ENCODE data around the gene RBM5.

DNA sequence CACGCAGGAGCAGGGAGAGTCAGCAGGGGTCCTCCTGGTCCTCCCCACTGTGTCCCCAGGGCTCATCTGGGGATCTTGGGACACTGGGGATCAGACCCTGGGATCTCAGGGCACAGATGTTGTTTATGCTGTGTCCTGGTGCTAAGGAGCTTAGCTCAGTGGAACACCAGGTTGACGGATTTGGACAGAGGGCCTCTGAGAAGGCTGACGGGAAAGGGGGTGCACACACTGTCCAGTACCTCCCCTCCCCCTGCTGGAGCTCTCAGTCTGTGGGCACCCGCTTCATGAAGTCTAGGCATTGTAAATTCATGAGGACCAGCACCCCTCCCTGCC is 44.5 kb downstream of the RBM5 start:
- no peak for TF ChIP-seq NRF1 (IDR thresholded peaks at IDR 0.05; ENCODE audit: low read depth, low read length)
- no peak for TF ChIP-seq MXI1 (IDR thresholded peaks at IDR 0.05; ENCODE audit: low read depth, low read length)
- TF ChIP-seq, protein P1, sequence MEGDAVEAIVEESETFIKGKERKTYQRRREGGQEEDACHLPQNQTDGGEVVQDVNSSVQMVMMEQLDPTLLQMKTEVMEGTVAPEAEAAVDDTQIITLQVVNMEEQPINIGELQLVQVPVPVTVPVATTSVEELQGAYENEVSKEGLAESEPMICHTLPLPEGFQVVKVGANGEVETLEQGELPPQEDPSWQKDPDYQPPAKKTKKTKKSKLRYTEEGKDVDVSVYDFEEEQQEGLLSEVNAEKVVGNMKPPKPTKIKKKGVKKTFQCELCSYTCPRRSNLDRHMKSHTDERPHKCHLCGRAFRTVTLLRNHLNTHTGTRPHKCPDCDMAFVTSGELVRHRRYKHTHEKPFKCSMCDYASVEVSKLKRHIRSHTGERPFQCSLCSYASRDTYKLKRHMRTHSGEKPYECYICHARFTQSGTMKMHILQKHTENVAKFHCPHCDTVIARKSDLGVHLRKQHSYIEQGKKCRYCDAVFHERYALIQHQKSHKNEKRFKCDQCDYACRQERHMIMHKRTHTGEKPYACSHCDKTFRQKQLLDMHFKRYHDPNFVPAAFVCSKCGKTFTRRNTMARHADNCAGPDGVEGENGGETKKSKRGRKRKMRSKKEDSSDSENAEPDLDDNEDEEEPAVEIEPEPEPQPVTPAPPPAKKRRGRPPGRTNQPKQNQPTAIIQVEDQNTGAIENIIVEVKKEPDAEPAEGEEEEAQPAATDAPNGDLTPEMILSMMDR (IDR thresholded peaks at IDR 0.05), result no peak
- TF ChIP-seq JUND (IDR thresholded peaks at IDR 0.05), result no peak
- no peak for TF ChIP-seq YY1 (IDR thresholded peaks at IDR 0.05; ENCODE audit: low read depth)
- no peak for TF ChIP-seq EZH2phosphoT487 (IDR thresholded peaks at IDR 0.05; ENCODE audit: borderline replicate concordance, low read depth)
- TF ChIP-seq TEAD4 (IDR thresholded peaks at IDR 0.05; ENCODE audit: borderline replicate concordance, insufficient read depth), result no peak
- TF ChIP-seq, protein P2, sequence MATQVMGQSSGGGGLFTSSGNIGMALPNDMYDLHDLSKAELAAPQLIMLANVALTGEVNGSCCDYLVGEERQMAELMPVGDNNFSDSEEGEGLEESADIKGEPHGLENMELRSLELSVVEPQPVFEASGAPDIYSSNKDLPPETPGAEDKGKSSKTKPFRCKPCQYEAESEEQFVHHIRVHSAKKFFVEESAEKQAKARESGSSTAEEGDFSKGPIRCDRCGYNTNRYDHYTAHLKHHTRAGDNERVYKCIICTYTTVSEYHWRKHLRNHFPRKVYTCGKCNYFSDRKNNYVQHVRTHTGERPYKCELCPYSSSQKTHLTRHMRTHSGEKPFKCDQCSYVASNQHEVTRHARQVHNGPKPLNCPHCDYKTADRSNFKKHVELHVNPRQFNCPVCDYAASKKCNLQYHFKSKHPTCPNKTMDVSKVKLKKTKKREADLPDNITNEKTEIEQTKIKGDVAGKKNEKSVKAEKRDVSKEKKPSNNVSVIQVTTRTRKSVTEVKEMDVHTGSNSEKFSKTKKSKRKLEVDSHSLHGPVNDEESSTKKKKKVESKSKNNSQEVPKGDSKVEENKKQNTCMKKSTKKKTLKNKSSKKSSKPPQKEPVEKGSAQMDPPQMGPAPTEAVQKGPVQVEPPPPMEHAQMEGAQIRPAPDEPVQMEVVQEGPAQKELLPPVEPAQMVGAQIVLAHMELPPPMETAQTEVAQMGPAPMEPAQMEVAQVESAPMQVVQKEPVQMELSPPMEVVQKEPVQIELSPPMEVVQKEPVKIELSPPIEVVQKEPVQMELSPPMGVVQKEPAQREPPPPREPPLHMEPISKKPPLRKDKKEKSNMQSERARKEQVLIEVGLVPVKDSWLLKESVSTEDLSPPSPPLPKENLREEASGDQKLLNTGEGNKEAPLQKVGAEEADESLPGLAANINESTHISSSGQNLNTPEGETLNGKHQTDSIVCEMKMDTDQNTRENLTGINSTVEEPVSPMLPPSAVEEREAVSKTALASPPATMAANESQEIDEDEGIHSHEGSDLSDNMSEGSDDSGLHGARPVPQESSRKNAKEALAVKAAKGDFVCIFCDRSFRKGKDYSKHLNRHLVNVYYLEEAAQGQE (IDR thresholded peaks at IDR 0.05; ENCODE audit: low read depth, low read length), result no peak
- TF ChIP-seq GABPA (IDR thresholded peaks at IDR 0.05; ENCODE audit: low read depth), result no peak
- TF ChIP-seq, protein P3, sequence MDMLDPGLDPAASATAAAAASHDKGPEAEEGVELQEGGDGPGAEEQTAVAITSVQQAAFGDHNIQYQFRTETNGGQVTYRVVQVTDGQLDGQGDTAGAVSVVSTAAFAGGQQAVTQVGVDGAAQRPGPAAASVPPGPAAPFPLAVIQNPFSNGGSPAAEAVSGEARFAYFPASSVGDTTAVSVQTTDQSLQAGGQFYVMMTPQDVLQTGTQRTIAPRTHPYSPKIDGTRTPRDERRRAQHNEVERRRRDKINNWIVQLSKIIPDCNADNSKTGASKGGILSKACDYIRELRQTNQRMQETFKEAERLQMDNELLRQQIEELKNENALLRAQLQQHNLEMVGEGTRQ (IDR thresholded peaks at IDR 0.05; ENCODE audit: borderline replicate concordance, low read depth, low read length), result no peak
- TF ChIP-seq TAF1 (IDR thresholded peaks at IDR 0.05; ENCODE audit: borderline replicate concordance, low read depth, low read length), result no peak
- no peak for TF ChIP-seq RAD21 (IDR thresholded peaks at IDR 0.05; ENCODE audit: low read length)
- TF ChIP-seq POLR2AphosphoS5 (IDR thresholded peaks at IDR 0.05; ENCODE audit: low read depth, low read length), result no peak
